Stimulated activated CD4-positive, alpha-beta T cell treated with anti-CD3 and anti-CD28 coated beads, Interleukin-12 subunit alpha, Interleukin-12 subunit beta, amount 100 ng/mL, for 48 hours (primary cell): ENCODE results near the gene PRDM9.
"Not testable (repeated sequence)": the region's sequence is repeated elsewhere in the genome, so short reads cannot be mapped to it uniquely, and the experiment has no call there.

Experiments
- DNase-seq, 3 donors: peaks; one replicate each; pipeline ENCODE4 v3.0.0-alpha.2; 2020; ENCODE audit warnings: low read depth in 2 of 3, low spot score in 1 of 3

Gene PRDM9

GRCh38 chr5:23527216-23527920 lies 20.0 kb downstream of the PRDM9 start:
- not testable (repeated sequence) for DNase-seq

- no peak for DNase-seq
Observed at GRCh38 chr5:23528677-23529076, 21.3 kb downstream of the PRDM9 start.

GRCh38 chr5:23530571-23530970 lies 23.2 kb downstream of the PRDM9 start:
- DNase-seq = no peak

- DNase-seq = no peak
Observed at GRCh38 chr5:23571059-23571458, 63.6 kb downstream of the PRDM9 start.
